Dedifferentiated amniotic fluid mesenchymal stem cell (primary cell): Measurements from ENCODE around the gene FGF21.
A peak's percentile ranks its signal among the peaks of the same experiment; 100 is the strongest.
"Not testable (repeated sequence)": the region's sequence is repeated elsewhere in the genome, so short reads cannot be mapped to it uniquely, and the experiment has no call there.

ENCODE experiments used
- DNase-seq: peaks from one replicate; pipeline ENCODE4 v3.0.0-alpha.2; 2016; ENCODE audit errors: extremely low spot score

FGF21 gene

GRCh38 chr19:48786422-48786821 lies 31.1 kb downstream of the FGF21 start:
- not testable (repeated sequence) for DNase-seq

- DNase-seq = not testable (repeated sequence)
Observed at GRCh38 chr19:48787331-48787730, 32.0 kb downstream of the FGF21 start.

GRCh38 chr19:48793271-48793670 lies 37.9 kb downstream of the FGF21 start:
- DNase-seq = no peak

- DNase-seq = no peak
Observed at GRCh38 chr19:48794291-48794690, 39.0 kb downstream of the FGF21 start.

- peak; percentile 95 for DNase-seq
Observed at GRCh38 chr19:48795055-48795684, 39.8 kb downstream of the FGF21 start.

- DNase-seq = no peak
Observed at GRCh38 chr19:48795685-48796070, 40.4 kb downstream of the FGF21 start.

- DNase-seq = no peak
Observed at GRCh38 chr19:48796298-48797083, 41.2 kb downstream of the FGF21 start.

- DNase-seq = no peak
Observed at GRCh38 chr19:48797103-48797502, 41.8 kb downstream of the FGF21 start.

- no peak for DNase-seq
Observed at GRCh38 chr19:48798937-48799336, 43.6 kb downstream of the FGF21 start.

GRCh38 chr19:48799358-48800300 lies 44.3 kb downstream of the FGF21 start:
- DNase-seq = no peak

GRCh38 chr19:48802623-48803022 lies 47.3 kb downstream of the FGF21 start:
- no peak for DNase-seq

- DNase-seq = no peak
Observed at GRCh38 chr19:48804496-48804895, 49.2 kb downstream of the FGF21 start.

GRCh38 chr19:48805452-48805851 lies 50.1 kb downstream of the FGF21 start:
- DNase-seq = no peak

- no peak for DNase-seq
Observed at GRCh38 chr19:48806518-48806817, 51.1 kb downstream of the FGF21 start.

- DNase-seq = no peak
Observed at GRCh38 chr19:48806818-48807589, 51.7 kb downstream of the FGF21 start.

GRCh38 chr19:48807590-48808308 lies 52.4 kb downstream of the FGF21 start:
- no peak for DNase-seq
